Activated CD8-positive, alpha-beta memory T cell treated with anti-CD3 and anti-CD28 coated beads, Interleukin-2, amount 10 ng/mL, durations not matched to agents 7 days and 5 days (primary cell): ENCODE data around the gene RNF187. TPM values are rescaled to one million over a fixed set of nuclear protein-coding genes. Genes with fewer than 3 reads are reported as not detected.

ENCODE experiments used
- ATAC-seq: fragments of 150-1000 bp; cut with Tn5 transposase; one replicate; pipeline ENCODE4 v1.10.0; 2021; ENCODE audit warnings: moderate library complexity
- CTCF ChIA-PET: fragments of 350-600 bp; sonication (Branson Sonifier 250); formaldehyde crosslinking; loops from one replicate; lab custom pipeline; 2021; ENCODE audit warnings: antibody characterized with exemption; lab: Charles Lee
- DNase-seq: peaks from one replicate; pipeline ENCODE4 v3.0.0-alpha.2; 2020
- H3K27ac Mint-ChIP-seq: one replicate; pipeline ENCODE4 v1.8.0; 2021; ENCODE audit warnings: mild to moderate bottlenecking, mixed read lengths
- H3K27me3 Mint-ChIP-seq: one replicate; pipeline ENCODE4 v1.8.0; 2021; ENCODE audit warnings: mixed read lengths
- H3K36me3 Mint-ChIP-seq: one replicate; pipeline ENCODE4 v1.8.0; 2021; ENCODE audit warnings: mild to moderate bottlenecking, mixed read lengths
- H3K4me1 Mint-ChIP-seq: one replicate; pipeline ENCODE4 v1.8.0; 2021; ENCODE audit warnings: mixed read lengths
- H3K4me3 Mint-ChIP-seq: one replicate; pipeline ENCODE4 v1.8.0; 2021; ENCODE audit warnings: mild to moderate bottlenecking, moderate library complexity, mixed read lengths
- H3K9me3 Mint-ChIP-seq: one replicate; pipeline ENCODE4 v1.8.0; 2022; ENCODE audit warnings: low read depth, mixed read lengths
- total RNA-seq, 2 experiments: library from RNA; stranded (reverse); gene quantifications; one replicate each; pipeline ENCODE4 v1.2.3, GENCODE V29; 2021

Gene RNF187
- total RNA-seq, 2 experiments from 2014 or later: 145 to 166 TPM

- no peak for ATAC-seq
- H3K27ac Mint-ChIP-seq: no peak overlapping the region
- DNase-seq: peak; percentile 28
- H3K4me3 Mint-ChIP-seq: no peak overlapping the region
- CTCF ChIA-PET: no interaction called here
- peaks cover 29% of the 10 kb centered on the region for H3K27me3 Mint-ChIP-seq
- no peaks in the 10 kb centered on the region for H3K36me3 Mint-ChIP-seq
- H3K4me1 Mint-ChIP-seq: peaks cover 26% of the 10 kb centered on the region
- no peaks in the 10 kb centered on the region for H3K9me3 Mint-ChIP-seq
These were observed 23.1 kb downstream of the RNF187 start for GRCh38 chr1:228510101-228510802.

GRCh38 chr1:228510803-228511413 is 23.7 kb downstream of the RNF187 start:
- Mint-ChIP-seq H3K9me3 (no peaks in the 10 kb centered on the region), H3K27ac (no peak overlapping the region), H3K4me1 (peaks cover 26% of the 10 kb centered on the region), H3K4me3 (no peak overlapping the region), H3K27me3 (peaks cover 31% of the 10 kb centered on the region), H3K36me3 (no peaks in the 10 kb centered on the region)
- DNase-seq: no peak
- ATAC-seq: no peak
- CTCF ChIA-PET: interaction anchor here (0.6 to 4.9 kb wide), 3 partner anchors 10 to 118 kb away, joined by 3 to 40 read pairs (median 4); a partner anchor contains a TSS

GRCh38 chr1:228511546-228512445 is 24.6 kb downstream of the RNF187 start:
- no peak overlapping the region for H3K27ac Mint-ChIP-seq
- no peak for ATAC-seq

GRCh38 chr1:228512781-228513198 is 25.6 kb downstream of the RNF187 start:
- Mint-ChIP-seq H3K27ac (peak overlapping the region; percentile 48), H3K4me1 (peaks cover 26% of the 10 kb centered on the region), H3K36me3 (no peaks in the 10 kb centered on the region), H3K9me3 (no peaks in the 10 kb centered on the region), H3K4me3 (no peak overlapping the region), H3K27me3 (peaks cover 41% of the 10 kb centered on the region)
- ATAC-seq (peak; percentile 51), DNase-seq (peak; percentile 48)
- CTCF ChIA-PET: interaction anchor here (1.3 to 4.9 kb wide), 4 partner anchors 12 to 514 kb away, joined by 3 to 40 read pairs (median 6); no protein-coding TSS in a partner anchor

More at GRCh38 chr1:228511546-228512445, 24.6 kb downstream of the RNF187 start:
- H3K36me3 Mint-ChIP-seq: no peaks in the 10 kb centered on the region
- H3K4me1 Mint-ChIP-seq: peaks cover 26% of the 10 kb centered on the region
- H3K9me3 Mint-ChIP-seq: no peaks in the 10 kb centered on the region
- CTCF ChIA-PET: interaction anchor here (0.6 to 4.9 kb wide), 4 partner anchors 11 to 119 kb away, joined by 3 to 40 read pairs (median 4); a partner anchor contains a TSS
- H3K4me3 Mint-ChIP-seq: no peak overlapping the region
- H3K27me3 Mint-ChIP-seq: peaks cover 35% of the 10 kb centered on the region
- peak; percentile 35 for DNase-seq

- Mint-ChIP-seq H3K4me1 (peaks cover 26% of the 10 kb centered on the region), H3K9me3 (no peaks in the 10 kb centered on the region), H3K27me3 (peaks cover 46% of the 10 kb centered on the region), H3K36me3 (no peaks in the 10 kb centered on the region), H3K4me3 (no peak overlapping the region), H3K27ac (peak overlapping the region; percentile 48)
- CTCF ChIA-PET: interaction anchor here (1.3 to 4.9 kb wide), 5 partner anchors 12 to 515 kb away, joined by 3 to 40 read pairs (median 5); no protein-coding TSS in a partner anchor
- DNase-seq: peak; percentile 19
- no peak for ATAC-seq
These were observed 26.2 kb downstream of the RNF187 start for GRCh38 chr1:228513236-228513900.

GRCh38 chr1:228514421-228514820 is 27.2 kb downstream of the RNF187 start:
- CTCF ChIA-PET: interaction anchor here (0.7 to 4.9 kb wide), 11 partner anchors 13 to 516 kb away, joined by 3 to 40 read pairs (median 4); partner anchors contain the start of gene IBA57
- Mint-ChIP-seq H3K36me3 (no peaks in the 10 kb centered on the region), H3K4me3 (no peak overlapping the region), H3K27ac (no peak overlapping the region), H3K27me3 (peaks cover 52% of the 10 kb centered on the region), H3K9me3 (no peaks in the 10 kb centered on the region), H3K4me1 (peaks cover 22% of the 10 kb centered on the region)
- peak; percentile 31 for DNase-seq
- ATAC-seq: no peak

GRCh38 chr1:228515200-228515834 is 28.1 kb downstream of the RNF187 start:
- Mint-ChIP-seq H3K9me3 (no peaks in the 10 kb centered on the region), H3K4me1 (peaks cover 22% of the 10 kb centered on the region), H3K27me3 (peaks cover 57% of the 10 kb centered on the region), H3K27ac (no peak overlapping the region), H3K36me3 (no peaks in the 10 kb centered on the region), H3K4me3 (no peak overlapping the region)
- CTCF ChIA-PET: interaction anchor here (0.7 to 4.9 kb wide), 13 partner anchors 13 to 516 kb away, joined by 3 to 40 read pairs (median 4); partner anchors contain the start of genes ARF1 and IBA57
- peak; percentile 53 for DNase-seq
- peak; percentile 51 for ATAC-seq

- H3K27me3 Mint-ChIP-seq: peaks cover 53% of the 10 kb centered on the region
- H3K36me3 Mint-ChIP-seq: no peaks in the 10 kb centered on the region
- H3K4me3 Mint-ChIP-seq: no peak overlapping the region
- peaks cover 12% of the 10 kb centered on the region for H3K4me1 Mint-ChIP-seq
- DNase-seq (no peak), ATAC-seq (no peak)
- H3K9me3 Mint-ChIP-seq: no peaks in the 10 kb centered on the region
- H3K27ac Mint-ChIP-seq: no peak overlapping the region
- CTCF ChIA-PET: no interaction called here
These were observed 30.5 kb downstream of the RNF187 start for GRCh38 chr1:228517655-228518054.

GRCh38 chr1:228527596-228527995 is 40.4 kb downstream of the RNF187 start:
- DNase-seq (no peak), ATAC-seq (no peak)
- Mint-ChIP-seq H3K27me3 (peaks cover 14% of the 10 kb centered on the region), H3K4me3 (no peak overlapping the region), H3K4me1 (no peaks in the 10 kb centered on the region), H3K27ac (no peak overlapping the region), H3K9me3 (no peaks in the 10 kb centered on the region), H3K36me3 (no peaks in the 10 kb centered on the region)
- CTCF ChIA-PET: no interaction called here

- no peak overlapping the region for H3K27ac Mint-ChIP-seq
- H3K27me3 Mint-ChIP-seq: peaks cover 12% of the 10 kb centered on the region
- no peak overlapping the region for H3K4me3 Mint-ChIP-seq
- CTCF ChIA-PET: interaction anchor here (1.0 kb wide), 1 partner anchor 13 kb away, joined by 3 read pairs; no protein-coding TSS in a partner anchor
- no peaks in the 10 kb centered on the region for H3K9me3 Mint-ChIP-seq
- H3K36me3 Mint-ChIP-seq: no peaks in the 10 kb centered on the region
- no peaks in the 10 kb centered on the region for H3K4me1 Mint-ChIP-seq
- ATAC-seq: no peak
- no peak for DNase-seq
These were observed 41.4 kb downstream of the RNF187 start for GRCh38 chr1:228528612-228529011.

GRCh38 chr1:228530086-228530758 is 43.0 kb downstream of the RNF187 start:
- Mint-ChIP-seq H3K9me3 (no peaks in the 10 kb centered on the region), H3K4me1 (no peaks in the 10 kb centered on the region), H3K27me3 (peaks cover 4% of the 10 kb centered on the region), H3K27ac (no peak overlapping the region), H3K4me3 (no peak overlapping the region), H3K36me3 (no peaks in the 10 kb centered on the region)
- CTCF ChIA-PET: no interaction called here
- ATAC-seq: no peak
- DNase-seq: no peak
